Psoas muscle (tissue), 8 donors: ENCODE results near the gene PRKAG2. TPM values are rescaled to one million over a fixed set of nuclear protein-coding genes. Genes with fewer than 3 reads are reported as not detected.

ENCODE experiments used
- ATAC-seq, 4 donors: fragments of 200-7000 bp; cut with Tn5 transposase; one replicate each; pipeline ENCODE4 v1.9.1; 2020; ENCODE audit warnings: moderate library complexity in 3 of 4, mild to moderate bottlenecking in 2 of 4
- DNase-seq, 2 donors: peaks; one replicate each; pipeline ENCODE4 v3.0.0-alpha.2; 2020
- H3K27ac ChIP-seq: fragments of 200-600 bp; one replicate; pipeline ENCODE4 v1.8.0; 2022
- H3K27me3 ChIP-seq, 3 donors: fragments of 200-600 bp in 1 of 3; one replicate each; pipeline versions ENCODE4 v1.6.1 to v1.8.0; 2013 to 2022; ENCODE audit warnings: low read length in 2 of 3, mild to moderate bottlenecking in 2 of 3, moderate library complexity in 1 of 3; ENCODE audit not compliant: insufficient read depth in 3 of 3
- H3K36me3 ChIP-seq, 2 donors: fragments of 200-600 bp in 1 of 2; one replicate each; pipeline versions ENCODE4 v1.6.1 to v1.8.0; 2013 to 2022; ENCODE audit warnings: low read depth in 1 of 2, mild to moderate bottlenecking in 1 of 2, moderate library complexity in 1 of 2; ENCODE audit not compliant: insufficient read depth in 1 of 2
- H3K4me1 ChIP-seq: fragments of 200-600 bp; one replicate; pipeline ENCODE4 v1.8.0; 2022
- H3K4me3 ChIP-seq: fragments of 200-600 bp; one replicate; pipeline ENCODE4 v1.8.0; 2022; ENCODE audit warnings: mild to moderate bottlenecking
- H3K9me3 ChIP-seq: fragments of 200-600 bp; one replicate; pipeline ENCODE4 v1.8.0; 2022
- WGBS, 3 donors: extraction: QIAGEN DNeasy Blood & Tissue Kit; methylation state at CpG; one replicate each; pipeline versions ENCODE4 v1.1.6 to v1.1.7; 2013; 5-methylcytosine and 5-hydroxymethylcytosine counted together
- intact Hi-C, 2 donors: fragments of 100-400 bp; cut with DNase I; formaldehyde crosslinking; loops; one replicate each; pipeline versions ENCODE4 v1.11.0 to v1.14.2; 2022
- polyA plus RNA-seq, 3 donors: library from polyadenylated mRNA; stranded (reverse); fragments of 200-250 nt; gene quantifications; one replicate each; pipeline ENCODE4 v1.2.3, GENCODE V29; 2013
- total RNA-seq, 4 donors: library from RNA; stranded (reverse); fragmentation: NEBNext Ultra II Directional in 2 of 4; extraction: Animal tissue kit (Norgen Biotek cat#: 25700) in 2 of 4; gene quantifications; one replicate each; pipeline versions ENCODE4 v1.2.1 to v1.2.4, GENCODE V29; 2021 to 2023
- TF ChIP-seq, protein P1 (sequence below): fragments of 200-600 bp; IDR thresholded peaks from one replicate; pipeline ENCODE4 v1.8.0; 2022; ENCODE audit warnings: antibody characterized with exemption
- donor health status: healthy with polysubstance abuse.
- donor health status: DM: no; HTN: no; CAD: no; lungs with moderate emphysema.
- donor health status: Bipolar disorder and iron deficiency.
- donor health status: healthy.
- donor health status: DM: yes; HTN: yes; CAD: no.
- donor health status: DM: no; HTN: no; CAD: no.
- donor health status: DM: no; HTN: no; CAD: no.
- donor health status: DM: yes; HTN: yes; CAD: no.

Gene PRKAG2
- total and polyA plus RNA-seq, 7 donors, result 9.3 to 143 (median 19.8) TPM

- Histone ChIP-seq H3K4me1 (no peaks in the 10 kb centered on the region), H3K27me3 (no peaks in the 10 kb centered on the region), H3K36me3 (peaks cover 0 to 8% of the 10 kb centered on the region in 2 donors), H3K9me3 (no peaks in the 10 kb centered on the region), H3K27ac (no peak overlapping the region), H3K4me3 (no peak overlapping the region)
- DNase-seq (no peak), ATAC-seq (no peak)
- TF ChIP-seq, protein P1, sequence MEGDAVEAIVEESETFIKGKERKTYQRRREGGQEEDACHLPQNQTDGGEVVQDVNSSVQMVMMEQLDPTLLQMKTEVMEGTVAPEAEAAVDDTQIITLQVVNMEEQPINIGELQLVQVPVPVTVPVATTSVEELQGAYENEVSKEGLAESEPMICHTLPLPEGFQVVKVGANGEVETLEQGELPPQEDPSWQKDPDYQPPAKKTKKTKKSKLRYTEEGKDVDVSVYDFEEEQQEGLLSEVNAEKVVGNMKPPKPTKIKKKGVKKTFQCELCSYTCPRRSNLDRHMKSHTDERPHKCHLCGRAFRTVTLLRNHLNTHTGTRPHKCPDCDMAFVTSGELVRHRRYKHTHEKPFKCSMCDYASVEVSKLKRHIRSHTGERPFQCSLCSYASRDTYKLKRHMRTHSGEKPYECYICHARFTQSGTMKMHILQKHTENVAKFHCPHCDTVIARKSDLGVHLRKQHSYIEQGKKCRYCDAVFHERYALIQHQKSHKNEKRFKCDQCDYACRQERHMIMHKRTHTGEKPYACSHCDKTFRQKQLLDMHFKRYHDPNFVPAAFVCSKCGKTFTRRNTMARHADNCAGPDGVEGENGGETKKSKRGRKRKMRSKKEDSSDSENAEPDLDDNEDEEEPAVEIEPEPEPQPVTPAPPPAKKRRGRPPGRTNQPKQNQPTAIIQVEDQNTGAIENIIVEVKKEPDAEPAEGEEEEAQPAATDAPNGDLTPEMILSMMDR, result no peak
- WGBS, 3 donors, result 83 to 88% (median 88%) methylated on average over 6 of the region's 6 CpGs
- intact Hi-C loops, result no loop called here
Observed at GRCh38 chr7:151623766-151624165, 253.1 kb downstream of the PRKAG2 start.

GRCh38 chr7:151621961-151622360 is 255.0 kb downstream of the PRKAG2 start:
- intact Hi-C loops, result no loop called here
- peaks cover 0 to 8% of the 10 kb centered on the region in 2 donors for H3K36me3 ChIP-seq
- TF ChIP-seq, protein P1, result no peak
- no peak for ATAC-seq
- DNase-seq, result no peak
- no peak overlapping the region for H3K27ac ChIP-seq
- H3K27me3 ChIP-seq, result no peaks in the 10 kb centered on the region
- WGBS, 3 donors, result 79 to 99% (median 81%) methylated on average over 5 of the region's 5 CpGs
- H3K9me3 ChIP-seq, result no peaks in the 10 kb centered on the region
- no peak overlapping the region for H3K4me3 ChIP-seq
- H3K4me1 ChIP-seq, result no peaks in the 10 kb centered on the region

DNA sequence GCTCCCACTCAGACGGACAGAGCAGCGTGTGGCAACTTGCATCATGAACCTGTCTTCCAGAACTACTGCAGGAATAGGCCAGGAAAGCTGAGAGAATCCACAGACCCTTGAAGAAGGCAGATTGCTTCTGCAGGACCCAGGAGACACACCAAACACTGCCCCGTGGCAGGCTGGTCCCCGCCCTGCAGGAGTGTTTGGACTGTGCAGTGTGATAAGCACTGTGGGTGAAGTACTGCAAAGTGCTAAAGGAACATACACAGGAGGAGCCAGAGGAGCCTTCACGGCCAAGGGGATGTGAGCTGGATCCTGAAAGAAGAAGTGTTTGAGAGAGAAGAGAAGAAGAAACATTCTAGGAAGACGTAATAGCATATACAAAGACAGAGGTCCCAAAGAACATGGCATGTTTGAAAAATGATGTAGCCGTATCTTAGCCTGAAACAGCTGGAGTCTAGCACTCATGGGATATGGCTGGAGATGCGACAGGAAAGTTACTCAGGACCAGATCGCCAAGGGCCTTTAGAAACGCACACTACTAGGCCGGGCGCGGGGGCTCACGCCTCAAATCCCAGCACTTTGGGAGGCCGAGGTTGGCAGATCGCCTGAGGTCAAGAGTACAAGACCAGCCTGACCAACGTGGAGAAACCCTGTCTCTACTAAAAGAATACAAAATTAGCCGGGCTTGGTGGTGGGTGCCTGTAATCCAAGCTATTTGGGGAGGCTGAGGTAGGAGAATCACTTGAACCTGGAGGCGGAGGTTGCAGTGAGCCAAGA is 260.3 kb downstream of the PRKAG2 start:
- no peaks in the 10 kb centered on the region for H3K4me1 ChIP-seq
- TF ChIP-seq, protein P1, result no peak
- WGBS, 3 donors, result 73 to 80% (median 73%) methylated on average over 19 of the region's 19 CpGs
- no peaks in the 10 kb centered on the region for H3K9me3 ChIP-seq
- H3K4me3 ChIP-seq, result no peak overlapping the region
- ATAC-seq (no peak), DNase-seq (no peak)
- H3K36me3 ChIP-seq, result peaks cover 0 to 3% of the 10 kb centered on the region in 2 donors
- no peak overlapping the region for H3K27ac ChIP-seq
- H3K27me3 ChIP-seq, result no peaks in the 10 kb centered on the region
- intact Hi-C loops, result no loop called here

- Histone ChIP-seq H3K4me3 (no peak overlapping the region), H3K9me3 (no peaks in the 10 kb centered on the region), H3K27me3 (no peaks in the 10 kb centered on the region), H3K36me3 (peaks cover 0 to 6% of the 10 kb centered on the region in 2 donors), H3K4me1 (no peaks in the 10 kb centered on the region), H3K27ac (no peak overlapping the region)
- intact Hi-C loops, result no loop called here
- TF ChIP-seq, protein P1, result no peak
- ATAC-seq (no peak), DNase-seq (no peak)
- 88 to 92% (median 89%) methylated on average over 4 of the region's 4 CpGs for WGBS, 3 donors
Observed at GRCh38 chr7:151615784-151616183, 261.1 kb downstream of the PRKAG2 start.

DNA sequence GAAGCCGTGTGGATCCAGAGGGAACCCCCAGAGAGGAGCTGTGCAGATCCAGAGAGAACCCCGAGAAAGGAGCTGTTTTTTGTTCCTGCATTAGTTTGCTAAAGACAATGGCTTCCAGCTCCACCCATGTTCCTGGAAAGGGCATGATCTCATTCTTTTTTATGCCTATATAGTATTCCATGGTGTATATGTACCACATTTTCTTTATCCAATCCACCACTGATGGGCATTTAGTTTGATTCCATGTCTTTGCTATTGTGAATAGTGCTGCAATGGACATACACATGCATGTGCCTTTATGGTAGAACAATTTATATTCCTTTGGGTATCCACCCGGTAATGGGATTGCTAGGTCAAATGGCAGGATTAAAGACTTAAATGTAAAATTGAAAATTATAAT is 261.9 kb downstream of the PRKAG2 start:
- Histone ChIP-seq H3K4me1 (no peaks in the 10 kb centered on the region), H3K27me3 (no peaks in the 10 kb centered on the region), H3K4me3 (no peak overlapping the region), H3K36me3 (peaks cover 0 to 6% of the 10 kb centered on the region in 2 donors), H3K27ac (no peak overlapping the region), H3K9me3 (no peaks in the 10 kb centered on the region)
- TF ChIP-seq, protein P1, result no peak
- no peak for ATAC-seq
- WGBS, 3 donors, result 96 to 100% (median 98%) methylated on average over 3 of the region's 3 CpGs
- intact Hi-C loops, result no loop called here
- DNase-seq, result no peak
